Fibroblast of mammary gland (primary cell): ENCODE data around the gene CYB561.

Source experiments
- DNase-seq: peaks from one replicate; pipeline ENCODE4 v3.0.0-alpha.2; 2010; ENCODE audit warnings: low read depth
- H3K4me3 ChIP-seq: 2 replicates; pipeline ENCODE4 v1.5.1; 2011; ENCODE audit warnings: low read depth, mild to moderate bottlenecking, low read length, moderate library complexity; ENCODE audit not compliant: control insufficient read depth
- TF ChIP-seq, protein P1 (sequence below): conservative IDR thresholded peaks from 2 replicates; pipeline ENCODE4 v1.5.1; 2011; ENCODE audit warnings: low read depth, low read length, inconsistent platforms; ENCODE audit not compliant: control insufficient read depth, insufficient read depth

CYB561 gene

DNA sequence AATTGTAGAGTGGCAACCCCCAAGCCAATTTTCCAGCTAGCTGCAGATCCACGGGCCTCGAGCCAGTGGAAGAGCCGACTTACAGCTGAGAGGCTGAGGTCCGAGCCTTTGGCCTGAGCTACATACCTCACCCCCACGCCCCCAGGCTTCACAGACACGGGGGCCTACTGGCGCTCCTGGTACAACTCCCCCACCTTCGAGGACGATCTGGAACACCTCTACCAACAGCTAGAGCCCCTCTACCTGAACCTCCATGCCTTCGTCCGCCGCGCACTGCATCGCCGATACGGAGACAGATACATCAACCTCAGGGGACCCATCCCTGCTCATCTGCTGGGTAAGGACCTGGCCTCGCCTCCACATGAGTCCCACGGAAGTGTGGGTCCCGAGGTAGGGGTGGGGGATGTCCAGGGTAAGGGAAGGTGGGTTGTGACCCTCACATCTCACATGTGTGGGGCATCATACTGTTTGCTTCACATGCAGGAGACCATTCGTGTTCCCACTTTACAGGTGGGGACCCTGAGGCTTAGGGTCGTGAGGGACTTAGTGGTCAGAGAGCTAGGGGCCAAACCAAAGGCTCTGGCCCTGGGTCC lies 34.2 kb upstream of the CYB561 start:
- no peak for DNase-seq

DNA sequence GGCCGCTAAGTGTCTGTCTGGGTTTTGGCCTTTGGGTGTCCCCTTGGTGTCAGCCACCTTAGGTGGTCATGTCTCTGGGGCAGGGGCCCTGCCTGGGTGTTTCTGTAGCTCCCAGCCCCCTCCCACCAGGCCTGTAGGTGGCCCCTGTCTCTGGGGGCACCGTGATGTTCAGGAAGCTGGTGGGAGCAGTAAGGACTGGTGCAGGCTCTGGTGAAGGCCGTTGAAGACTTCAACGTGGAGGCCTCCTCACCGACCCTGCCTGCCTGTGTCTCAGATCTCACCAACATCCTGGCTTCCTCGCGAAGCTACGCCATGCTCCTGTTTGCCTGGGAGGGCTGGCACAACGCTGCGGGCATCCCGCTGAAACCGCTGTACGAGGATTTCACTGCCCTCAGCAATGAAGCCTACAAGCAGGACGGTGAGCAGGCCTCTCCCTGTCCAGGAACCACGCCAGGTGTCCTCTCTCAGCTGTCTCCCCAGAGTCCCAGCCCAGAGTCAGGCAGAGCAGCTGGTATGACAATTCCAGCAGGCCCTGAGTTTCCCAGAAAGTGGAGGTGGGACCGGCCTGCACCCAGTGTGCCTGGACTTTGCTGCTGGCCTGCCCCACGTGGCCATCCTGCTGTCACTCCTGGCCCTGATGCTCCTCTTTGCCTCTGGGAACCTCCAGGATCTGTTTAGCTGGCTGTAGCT lies 33.5 kb upstream of the CYB561 start:
- no peak for DNase-seq
- no peak overlapping the region for H3K4me3 ChIP-seq
- TF ChIP-seq, protein P1, sequence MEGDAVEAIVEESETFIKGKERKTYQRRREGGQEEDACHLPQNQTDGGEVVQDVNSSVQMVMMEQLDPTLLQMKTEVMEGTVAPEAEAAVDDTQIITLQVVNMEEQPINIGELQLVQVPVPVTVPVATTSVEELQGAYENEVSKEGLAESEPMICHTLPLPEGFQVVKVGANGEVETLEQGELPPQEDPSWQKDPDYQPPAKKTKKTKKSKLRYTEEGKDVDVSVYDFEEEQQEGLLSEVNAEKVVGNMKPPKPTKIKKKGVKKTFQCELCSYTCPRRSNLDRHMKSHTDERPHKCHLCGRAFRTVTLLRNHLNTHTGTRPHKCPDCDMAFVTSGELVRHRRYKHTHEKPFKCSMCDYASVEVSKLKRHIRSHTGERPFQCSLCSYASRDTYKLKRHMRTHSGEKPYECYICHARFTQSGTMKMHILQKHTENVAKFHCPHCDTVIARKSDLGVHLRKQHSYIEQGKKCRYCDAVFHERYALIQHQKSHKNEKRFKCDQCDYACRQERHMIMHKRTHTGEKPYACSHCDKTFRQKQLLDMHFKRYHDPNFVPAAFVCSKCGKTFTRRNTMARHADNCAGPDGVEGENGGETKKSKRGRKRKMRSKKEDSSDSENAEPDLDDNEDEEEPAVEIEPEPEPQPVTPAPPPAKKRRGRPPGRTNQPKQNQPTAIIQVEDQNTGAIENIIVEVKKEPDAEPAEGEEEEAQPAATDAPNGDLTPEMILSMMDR, result no peak

More for the DNA sequence above, 34.2 kb upstream of the CYB561 start:
- no peak overlapping the region for H3K4me3 ChIP-seq
- TF ChIP-seq, protein P1, result no peak

DNA sequence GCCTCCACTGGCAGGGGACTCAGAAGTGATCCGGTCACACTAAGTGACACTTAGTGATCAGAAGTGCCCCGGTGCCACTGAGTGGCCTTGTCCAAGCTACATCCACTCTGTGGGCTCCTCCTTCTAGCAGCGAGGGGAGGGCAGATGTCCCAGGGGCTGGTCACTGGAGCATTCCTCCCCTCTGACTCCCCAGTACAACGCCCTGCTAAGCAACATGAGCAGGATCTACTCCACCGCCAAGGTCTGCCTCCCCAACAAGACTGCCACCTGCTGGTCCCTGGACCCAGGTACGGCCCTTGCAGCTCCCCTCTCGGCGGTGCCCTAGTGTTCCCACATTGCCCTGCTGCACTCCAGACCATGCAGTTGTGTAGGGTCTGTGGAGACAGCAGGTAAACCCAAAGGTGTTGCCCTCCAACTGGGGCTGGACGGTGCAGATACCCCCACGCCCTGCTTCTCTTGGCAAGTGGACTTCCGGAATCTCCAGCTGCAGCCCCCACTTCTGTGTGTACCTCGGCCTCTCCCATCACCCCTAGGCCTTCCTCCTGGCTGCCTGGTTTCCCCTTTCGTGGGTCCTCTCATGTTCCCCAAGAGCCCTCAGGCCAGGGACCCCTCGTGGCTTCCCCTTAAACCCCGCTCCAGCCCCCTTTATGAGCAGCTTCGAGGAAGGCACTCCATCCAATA lies 32.8 kb upstream of the CYB561 start:
- TF ChIP-seq, protein P1, result peak; percentile 96
- H3K4me3 ChIP-seq, result no peak overlapping the region
- peak; percentile 96 for DNase-seq

DNA sequence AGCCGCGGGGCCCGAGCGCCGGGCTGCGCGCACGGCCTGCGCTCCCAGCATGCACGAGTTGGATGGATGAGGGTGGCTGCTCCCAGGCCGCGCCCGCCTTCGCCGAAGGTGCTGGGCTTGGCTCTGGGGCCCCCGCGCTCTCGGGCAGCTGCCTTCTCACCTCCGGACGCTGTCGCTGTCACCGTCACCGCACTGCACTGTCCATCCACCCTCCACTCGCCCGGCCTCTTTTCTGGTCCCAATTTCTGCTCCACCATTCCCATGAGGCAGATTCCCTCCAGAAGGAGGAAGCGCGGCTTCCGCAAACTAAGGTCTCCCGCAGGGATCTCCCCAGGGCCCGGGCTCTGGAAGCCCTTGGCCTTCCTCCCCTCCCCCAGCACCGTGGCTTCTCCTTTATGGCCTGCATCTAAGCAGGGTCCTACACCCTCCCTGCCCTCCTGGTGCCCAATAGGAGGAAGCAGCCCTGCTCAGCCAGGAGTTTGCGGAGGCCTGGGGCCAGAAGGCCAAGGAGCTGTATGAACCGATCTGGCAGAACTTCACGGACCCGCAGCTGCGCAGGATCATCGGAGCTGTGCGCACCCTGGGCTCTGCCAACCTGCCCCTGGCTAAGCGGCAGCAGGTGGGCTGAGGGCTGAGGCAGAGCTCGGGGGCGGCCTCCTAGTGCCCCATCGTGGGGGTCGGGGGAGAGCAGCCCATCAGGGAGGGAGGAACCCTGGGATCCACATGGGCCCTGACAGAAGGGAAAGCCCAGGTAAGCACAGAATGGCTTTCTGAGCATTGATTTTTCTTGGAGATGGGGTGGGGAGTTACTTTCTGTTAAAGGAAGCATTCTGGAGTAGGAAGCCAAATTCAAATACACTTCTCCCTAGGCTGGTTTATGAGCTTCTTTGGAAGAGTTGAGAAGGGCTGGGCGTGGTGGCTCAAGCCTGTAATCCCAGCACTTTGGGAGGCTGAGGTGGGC lies 31.7 kb upstream of the CYB561 start:
- no peak for DNase-seq
- TF ChIP-seq, protein P1, result no peak
- H3K4me3 ChIP-seq, result peak overlapping the region; percentile 47

DNA sequence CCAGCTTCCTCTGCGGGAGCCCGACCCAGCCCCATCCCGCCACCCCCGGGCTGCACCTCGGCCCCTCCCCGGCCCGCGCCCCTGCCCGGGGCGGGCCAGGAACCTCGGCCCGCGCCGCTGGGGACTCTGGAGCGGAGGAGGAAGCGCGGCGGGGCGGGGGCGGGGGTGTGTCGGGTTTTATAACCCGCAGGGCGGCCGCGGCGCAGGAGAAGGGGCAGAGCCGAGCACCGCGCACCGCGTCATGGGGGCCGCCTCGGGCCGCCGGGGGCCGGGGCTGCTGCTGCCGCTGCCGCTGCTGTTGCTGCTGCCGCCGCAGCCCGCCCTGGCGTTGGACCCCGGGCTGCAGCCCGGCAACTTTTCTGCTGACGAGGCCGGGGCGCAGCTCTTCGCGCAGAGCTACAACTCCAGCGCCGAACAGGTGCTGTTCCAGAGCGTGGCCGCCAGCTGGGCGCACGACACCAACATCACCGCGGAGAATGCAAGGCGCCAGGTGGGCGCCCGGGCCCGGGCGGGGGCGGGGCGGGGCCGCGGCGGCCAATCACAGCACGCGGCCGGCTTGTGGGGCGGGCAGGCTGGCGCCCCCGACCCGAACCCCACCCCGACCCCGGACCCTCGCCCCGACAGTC lies 30.9 kb upstream of the CYB561 start, which contains the start of gene ACE:
TSS of gene ACE (plus strand) at position 208 of the 626 bp plus-strand sequence. CDS start at position 242, 34 bp downstream.
- TF ChIP-seq, protein P1, result no peak
- DNase-seq, result no peak
- H3K4me3 ChIP-seq, result peak within 1 kb of the TSS; percentile 47

DNA sequence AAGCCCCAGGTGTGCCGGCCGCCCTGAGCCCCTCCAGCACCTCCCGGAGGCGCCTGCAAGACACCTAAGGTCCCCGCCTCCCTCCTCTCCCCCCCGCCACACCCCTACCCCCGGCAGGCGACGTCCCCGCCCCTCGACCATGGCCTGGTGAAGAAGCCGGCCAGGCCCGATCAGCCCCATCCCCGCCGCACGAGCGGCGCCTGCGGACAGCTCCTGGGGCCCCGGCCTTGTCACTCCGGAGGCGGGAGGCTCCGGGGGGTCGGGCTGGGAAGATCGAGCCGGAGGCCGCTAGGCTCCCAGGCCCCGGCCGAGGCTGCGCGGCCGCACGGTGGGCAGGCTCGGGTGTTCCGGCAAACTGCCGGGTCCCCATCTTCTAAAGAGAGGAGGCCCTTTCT lies 30.4 kb upstream of the CYB561 start:
- DNase-seq, result no peak
- TF ChIP-seq, protein P1, result no peak
- peak overlapping the region; percentile 17 for H3K4me3 ChIP-seq
